H1 (cell line): ENCODE measurements around the gene PLCB4. TPM values are rescaled to one million over a fixed set of nuclear protein-coding genes. Genes with fewer than 3 reads are reported as not detected.

Source experiments
- CTCF ChIA-PET: fragments of 300-600 bp; sonication (Branson Sonifier 250); formaldehyde crosslinking; loops from one replicate; lab custom pipeline; 2021; ENCODE audit not compliant: partially characterized antibody; lab: Charles Lee
- POLR2A ChIA-PET: fragments of 300-600 bp; sonication (Branson Sonifier 250); formaldehyde crosslinking; loops from one replicate; lab custom pipeline; 2021; ENCODE audit warnings: inconsistent platforms; ENCODE audit not compliant: partially characterized antibody; lab: Charles Lee
- DNase-seq, 2 experiments: peaks; one replicate each; pipeline versions ENCODE4 v3.0.0 to v3.0.0-alpha.2; 2010 to 2022; ENCODE audit warnings: low spot score in 2 of 2, low read depth in 1 of 2, mixed read lengths in 1 of 2
- FAIRE-seq: peaks from 2 replicates; lab custom pipeline; 2011; peaks lifted over from hg19 to GRCh38; lab: Jason Lieb, UNC
- H2AFZ ChIP-seq: 2 replicates; pipeline ENCODE4 v1.8.1; 2012; ENCODE audit warnings: low read length, inconsistent platforms
- H2AK5ac ChIP-seq: 2 replicates; pipeline ENCODE4 v1.6.1; 2013; ENCODE audit warnings: low read depth, low read length
- H2BK120ac ChIP-seq: replicated peaks from 2 replicates; pipeline ENCODE3; 2013; ENCODE audit warnings: low read depth, low read length, inconsistent platforms
- H2BK12ac ChIP-seq: 2 replicates; pipeline ENCODE4 v1.6.1; 2013; ENCODE audit warnings: low read depth, low read length
- H2BK15ac ChIP-seq: 2 replicates; pipeline ENCODE4 v1.6.1; 2013; ENCODE audit warnings: low read length
- H2BK20ac ChIP-seq: 2 replicates; pipeline ENCODE4 v1.6.1; 2013; ENCODE audit warnings: low read length
- H2BK5ac ChIP-seq: 2 replicates; pipeline ENCODE4 v1.6.1; 2013; ENCODE audit warnings: low read depth, low read length
- H3K14ac ChIP-seq: 2 replicates; pipeline ENCODE4 v1.6.1; 2013; ENCODE audit warnings: inconsistent platforms; ENCODE audit not compliant: insufficient read length
- H3K18ac ChIP-seq: 2 replicates; pipeline ENCODE4 v1.6.1; 2013; ENCODE audit warnings: low read length; ENCODE audit errors: extremely low read depth
- H3K23ac ChIP-seq: 2 replicates; pipeline ENCODE4 v1.6.1; 2013; ENCODE audit warnings: inconsistent platforms; ENCODE audit not compliant: insufficient read length
- H3K23me2 ChIP-seq: 2 replicates; pipeline ENCODE4 v1.6.1; 2013; ENCODE audit warnings: low read depth, low read length
- H3K27ac ChIP-seq: 2 replicates; pipeline ENCODE4 v1.6.1; 2011; ENCODE audit warnings: low read depth, low read length, inconsistent platforms
- H3K27me3 ChIP-seq, 4 experiments: replicated peaks in 1 of 4; 1 replicate in 1 of 4; 2 replicates in 3 of 4; pipeline versions ENCODE4 v1.6.1 to v1.8.1; 2011 to 2013; ENCODE audit warnings: low read length in 3 of 4, mild to moderate bottlenecking in 3 of 4, inconsistent platforms in 2 of 4, mixed read lengths in 2 of 4, moderate library complexity in 1 of 4; ENCODE audit not compliant: control insufficient read depth in 3 of 4, insufficient read depth in 3 of 4; ENCODE audit errors: extremely low read depth in 1 of 4
- H3K36me3 ChIP-seq, 4 experiments: 2 replicates each; pipeline versions ENCODE4 v1.6.1 to v1.8.1; 2011 to 2013; ENCODE audit warnings: mild to moderate bottlenecking in 4 of 4, low read length in 3 of 4, moderate library complexity in 2 of 4, control low read depth in 1 of 4, inconsistent platforms in 1 of 4; ENCODE audit not compliant: insufficient read depth in 4 of 4, control insufficient read depth in 2 of 4
- H3K4ac ChIP-seq: replicated peaks from 2 replicates; pipeline ENCODE3; 2013; ENCODE audit warnings: low read length, low read depth, mixed read lengths, inconsistent platforms; ENCODE audit not compliant: insufficient read length
- H3K4me1 ChIP-seq, 4 experiments: replicated peaks in 1 of 4; 1 replicate in 1 of 4; 2 replicates in 3 of 4; pipeline versions ENCODE4 v1.6.1 to v1.8.1; 2011 to 2013; ENCODE audit warnings: low read length in 3 of 4, inconsistent platforms in 2 of 4, mixed read lengths in 1 of 4; ENCODE audit not compliant: insufficient read depth in 4 of 4, control insufficient read depth in 3 of 4
- H3K4me2 ChIP-seq, 2 experiments: 2 replicates each; pipeline versions ENCODE4 v1.6.1 to v1.8.1; 2011 to 2013; ENCODE audit warnings: low read depth in 2 of 2, low read length in 2 of 2, control low read depth in 1 of 2, inconsistent platforms in 1 of 2, mild to moderate bottlenecking in 1 of 2; ENCODE audit not compliant: insufficient read depth in 1 of 2
- H3K4me3 ChIP-seq, 4 experiments: fragments of 200-600, 300-600 bp in 1 of 4; sonication (generic), shearing (Covaris generic), sonication (Bioruptor Twin) in 1 of 4; 2 replicates each; pipeline versions ENCODE4 v1.5.1 to v1.8.1; 2011 to 2016; ENCODE audit warnings: low read length in 4 of 4, low read depth in 3 of 4, control low read depth in 2 of 4, inconsistent platforms in 2 of 4, mild to moderate bottlenecking in 2 of 4, mixed read lengths in 1 of 4, moderate library complexity in 1 of 4; ENCODE audit not compliant: insufficient read depth in 2 of 4; ENCODE audit errors: extremely low read depth in 1 of 4
- H3K56ac ChIP-seq: replicated peaks from 2 replicates; pipeline ENCODE3; 2013; ENCODE audit warnings: low read depth, mild to moderate bottlenecking, mixed read lengths, low read length, inconsistent platforms; ENCODE audit not compliant: insufficient read length
- H3K79me1 ChIP-seq: 2 replicates; pipeline ENCODE4 v1.6.1; 2013; ENCODE audit warnings: low read depth, low read length, control low read depth
- H3K79me2 ChIP-seq, 2 experiments: 2 replicates each; pipeline versions ENCODE4 v1.6.1 to v1.8.1; 2012 to 2013; ENCODE audit warnings: low read length in 2 of 2, mild to moderate bottlenecking in 2 of 2, inconsistent platforms in 1 of 2; ENCODE audit not compliant: insufficient read depth in 2 of 2, control insufficient read depth in 1 of 2
- H3K9ac ChIP-seq, 4 experiments: replicated peaks in 1 of 4; 1 replicate in 1 of 4; 2 replicates in 3 of 4; pipeline versions ENCODE4 v1.6.1 to v1.8.1; 2011 to 2013; ENCODE audit warnings: low read depth in 3 of 4, low read length in 3 of 4, control low read depth in 2 of 4, mild to moderate bottlenecking in 2 of 4, moderate library complexity in 2 of 4, inconsistent platforms in 1 of 4; ENCODE audit errors: extremely low read depth in 1 of 4
- H3K9me3 ChIP-seq, 2 experiments: 2 replicates each; pipeline versions ENCODE4 v1.6.1 to v1.8.1; 2012 to 2013; ENCODE audit warnings: mild to moderate bottlenecking in 2 of 2, moderate library complexity in 2 of 2, control low read depth in 1 of 2, inconsistent platforms in 1 of 2, low read depth in 1 of 2, low read length in 1 of 2, mixed read lengths in 1 of 2; ENCODE audit not compliant: insufficient read depth in 2 of 2
- H4K20me1 ChIP-seq, 2 experiments: replicated peaks in 1 of 2; 2 replicates each; pipeline versions ENCODE3 to v1.8.1; 2011 to 2013; ENCODE audit warnings: inconsistent platforms in 2 of 2, low read length in 2 of 2, mild to moderate bottlenecking in 1 of 2; ENCODE audit not compliant: insufficient read depth in 2 of 2, control insufficient read depth in 1 of 2
- H4K5ac ChIP-seq: 2 replicates; pipeline ENCODE4 v1.6.1; 2013; ENCODE audit warnings: low read length, low read depth, mixed read lengths, inconsistent platforms; ENCODE audit not compliant: insufficient read length
- H4K8ac ChIP-seq: 2 replicates; pipeline ENCODE4 v1.8.0; 2013; ENCODE audit warnings: mild to moderate bottlenecking, moderate library complexity, low read length, inconsistent platforms; ENCODE audit not compliant: insufficient read depth; ENCODE audit errors: extremely low read depth
- H4K91ac ChIP-seq: replicated peaks from 2 replicates; pipeline ENCODE3; 2013; ENCODE audit warnings: low read length, mixed read lengths, inconsistent platforms; ENCODE audit not compliant: insufficient read length
- CBX5 ChIP-seq: fragments of 300-800, 300-1000 bp; sonication (generic); IDR thresholded peaks from 2 replicates; pipeline ENCODE4 v1.7.1; 2016; ENCODE audit warnings: antibody characterized with exemption, low read length, low read depth
- GABPA ChIP-seq: IDR thresholded peaks from 2 replicates; pipeline ENCODE4 v1.6.1; 2011; ENCODE audit warnings: mild to moderate bottlenecking, low read length, moderate library complexity, borderline replicate concordance; ENCODE audit not compliant: insufficient read depth
- HDAC2 ChIP-seq, 2 experiments: fragments of 300-600 bp in 1 of 2; sonication (generic) in 1 of 2; IDR thresholded peaks; 2 replicates each; pipeline ENCODE4 v1.6.1; 2011 to 2012; ENCODE audit warnings: low read depth in 2 of 2, low read length in 2 of 2, mild to moderate bottlenecking in 2 of 2, moderate library complexity in 2 of 2, borderline replicate concordance in 1 of 2, inconsistent platforms in 1 of 2
- HDAC6 ChIP-seq: IDR thresholded peaks from one replicate; pipeline ENCODE4 v1.7.1; 2012; ENCODE audit warnings: low read depth, mild to moderate bottlenecking, inconsistent platforms, low read length, moderate library complexity
- KDM1A ChIP-seq: fragments of 200-600, 300-600 bp; sonication (generic); IDR thresholded peaks from 2 replicates; pipeline ENCODE4 v1.7.1; 2016; ENCODE audit warnings: mild to moderate bottlenecking, low read length, borderline replicate concordance
- MAFK ChIP-seq: IDR thresholded peaks from 2 replicates; pipeline ENCODE4 v1.6.1; 2012; ENCODE audit warnings: low read depth, mild to moderate bottlenecking, improper control_type of control experiment, low read length
- NRF1 ChIP-seq: IDR thresholded peaks from 2 replicates; pipeline ENCODE4 v1.6.1; 2011; ENCODE audit warnings: mild to moderate bottlenecking, low read depth, low read length, improper control_type of control experiment
- RFX5 ChIP-seq: IDR thresholded peaks from 2 replicates; pipeline ENCODE4 v1.6.1; 2011; ENCODE audit warnings: low read depth, low read length, improper control_type of control experiment, borderline replicate concordance
- SRF ChIP-seq: IDR thresholded peaks from 2 replicates; pipeline ENCODE4 v1.6.1; 2011; ENCODE audit warnings: mild to moderate bottlenecking, low read depth, low read length, moderate library complexity
- TAF7 ChIP-seq: optimal IDR thresholded peaks from 2 replicates; pipeline ENCODE3; 2011; ENCODE audit warnings: low read depth, mild to moderate bottlenecking, inconsistent platforms, low read length, moderate library complexity, borderline replicate concordance
- YY1 ChIP-seq: IDR thresholded peaks from 2 replicates; pipeline ENCODE4 v1.6.1; 2011; ENCODE audit warnings: low read depth, mild to moderate bottlenecking, low read length
- WGBS, 2 experiments: shearing (Covaris generic) in 1 of 2; methylation state at CpG; one replicate each; pipeline versions ENCODE4 v1.1.6 to v1.1.7; 2013 to 2015; ENCODE audit warnings: low lambda C conversion rate in 2 of 2, mixed read lengths in 2 of 2, inconsistent platforms in 1 of 2, low coverage in 1 of 2, missing lambda C conversion rate in 1 of 2; ENCODE audit not compliant: insufficient replicate concordance in 2 of 2, insufficient coverage in 1 of 2, insufficient read length in 1 of 2; ENCODE audit errors: extremely low coverage in 1 of 2, missing lambda C conversion rate in 1 of 2; 5-methylcytosine and 5-hydroxymethylcytosine counted together
- polyA plus RNA-seq, 7 experiments: library from polyadenylated mRNA; depleted of rRNA in 3 of 7; stranded (reverse) in 5 of 7; unstranded in 2 of 7; fragments of >200 nt in 5 of 7; fragments of 200-250 nt in 2 of 7; gene quantifications; 1 replicate in 5 of 7; 2 replicates in 1 of 7; 4 replicates in 1 of 7; pipeline versions ENCODE4 v1.2.1 to v1.2.3, GENCODE V29; 2011 to 2013; ENCODE audit warnings: missing spikeins in 2 of 7, mixed read lengths in 2 of 7
- total RNA-seq: library from RNA; stranded (reverse); fragmentation: NEBNext Ultra II Directional; extraction: Animal tissue kit (Norgen Biotek cat#: 25700); gene quantifications from 2 replicates; pipeline ENCODE4 v1.2.1, GENCODE V29; 2021
- TF ChIP-seq, protein P1 (sequence below): IDR thresholded peaks from 2 replicates; pipeline ENCODE4 v1.6.1; 2012; ENCODE audit warnings: inconsistent platforms

PLCB4 gene
- total and polyA plus RNA-seq, 2 of the 8 experiments (the other 6 are each of a cell fraction or from before 2014, with no cell fraction given): 3.2 to 14.1 TPM

DNA sequence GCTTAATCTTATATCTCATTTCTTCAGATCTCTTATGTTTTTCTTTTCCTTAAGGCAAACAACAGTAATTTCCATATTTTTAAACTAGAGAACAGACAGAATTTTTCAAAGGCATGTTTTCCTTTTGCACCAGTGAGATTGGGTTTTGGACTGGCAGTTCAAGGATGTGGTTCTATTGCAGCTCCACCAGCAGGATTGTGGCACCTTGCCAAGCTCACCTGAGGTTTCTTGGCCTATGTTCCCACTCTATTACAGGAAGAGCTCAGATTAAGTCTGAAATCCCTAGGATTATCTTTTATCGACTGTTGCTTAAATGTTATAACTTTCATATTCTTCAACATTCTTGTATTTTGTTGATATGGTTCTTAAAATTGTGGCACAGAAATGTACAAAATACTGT, 218.9 kb downstream of the PLCB4 start:
- Histone ChIP-seq H3K23ac (no peak overlapping the region), H2BK20ac (no peak overlapping the region), H2AFZ (no peak overlapping the region), H3K27me3 (no peaks in the 10 kb centered on the region), H3K9ac (no peak overlapping the region), H4K91ac (no peak overlapping the region), H2BK15ac (no peak overlapping the region), H3K4me2 (no peak overlapping the region), H3K27ac (no peak overlapping the region), H4K5ac (no peak overlapping the region), H3K36me3 (no peaks in the 10 kb centered on the region), H3K4ac (no peak overlapping the region), H3K4me1 (no peaks in the 10 kb centered on the region), H3K79me2 (no peaks in the 10 kb centered on the region), H3K4me3 (no peak overlapping the region), H3K56ac (no peak overlapping the region), H2BK12ac (no peak overlapping the region), H3K9me3 (no peaks in the 10 kb centered on the region), H2AK5ac (no peak overlapping the region), H3K14ac (no peak overlapping the region), H4K8ac (no peak overlapping the region), H3K18ac (no peak overlapping the region), H4K20me1 (no peaks in the 10 kb centered on the region), H2BK5ac (no peak overlapping the region), H3K23me2 (no peaks in the 10 kb centered on the region), H2BK120ac (no peak overlapping the region), H3K79me1 (no peaks in the 10 kb centered on the region)
- FAIRE-seq (no peak), DNase-seq (no peak)
- TF ChIP-seq KDM1A (no peak), CBX5 (no peak), YY1 (no peak), MAFK (no peak), RFX5 (no peak), SRF (no peak), HDAC2 (IDR thresholded peaks at IDR 0.05; ENCODE audit: borderline replicate concordance in 1 of 2, low read depth in 2 of 2, low read length in 2 of 2) (no peak), TAF7 (no peak), GABPA (no peak), HDAC6 (no peak), NRF1 (no peak)
- TF ChIP-seq, protein P1, sequence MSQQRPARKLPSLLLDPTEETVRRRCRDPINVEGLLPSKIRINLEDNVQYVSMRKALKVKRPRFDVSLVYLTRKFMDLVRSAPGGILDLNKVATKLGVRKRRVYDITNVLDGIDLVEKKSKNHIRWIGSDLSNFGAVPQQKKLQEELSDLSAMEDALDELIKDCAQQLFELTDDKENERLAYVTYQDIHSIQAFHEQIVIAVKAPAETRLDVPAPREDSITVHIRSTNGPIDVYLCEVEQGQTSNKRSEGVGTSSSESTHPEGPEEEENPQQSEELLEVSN: no peak
- CTCF ChIA-PET: interaction anchor here (0.7 to 0.9 kb wide), 3 partner anchors 9 to 120 kb away, joined by 3 read pairs; no protein-coding TSS in a partner anchor
- WGBS, 2 experiments: 88% methylated on average over 1 of the region's 1 CpG; no CpG with 5 or more reads in 1 of the 2 experiments
- POLR2A ChIA-PET: no interaction called here
